IMR-90 (cell line): Measurements from ENCODE around the gene FA2H. TPM values are rescaled to one million over a fixed set of nuclear protein-coding genes. Genes with fewer than 3 reads are reported as not detected.

ENCODE experiments used
- ATAC-seq: fragments of 200-7000 bp; cut with Tn5 transposase; 2 replicates; pipeline ENCODE4 v1.9.1; 2020; ENCODE audit warnings: low read depth, mild to moderate bottlenecking, moderate library complexity
- BruUV-seq: library from RNA; stranded (reverse); fragments of 400-500 nt; replicated peaks from 2 replicates; lab custom pipeline; 2021; lab: Mats Ljungman, UMichigan
- CTCF ChIA-PET: fragments of 300-600 bp; formaldehyde crosslinking; extraction: SDS; loops from one replicate; lab custom pipeline; 2021; ENCODE audit warnings: antibody characterized with exemption; lab: Yijun Ruan, JAX
- POLR2A ChIA-PET: fragments of 300-600 bp; sonication (Branson Sonifier 250); formaldehyde crosslinking; loops from one replicate; lab custom pipeline; 2022; ENCODE audit warnings: antibody characterized with exemption; ENCODE audit not compliant: unreplicated experiment; lab: Charles Lee
- DNase-seq: peaks from one replicate; pipeline ENCODE4 v3.0.0; 2013
- H2AFZ ChIP-seq: replicated peaks from 2 replicates; pipeline ENCODE3; 2013; ENCODE audit warnings: low read length, mild to moderate bottlenecking; ENCODE audit not compliant: poor library complexity
- H2AK5ac ChIP-seq: 2 replicates; pipeline ENCODE4 v1.6.1; 2013; ENCODE audit warnings: low read depth, low read length, inconsistent platforms
- H2AK9ac ChIP-seq: replicated peaks from 2 replicates; pipeline ENCODE3; 2013; ENCODE audit warnings: mild to moderate bottlenecking, low read depth, low read length, moderate library complexity; ENCODE audit not compliant: poor library complexity
- H2BK120ac ChIP-seq: 2 replicates; pipeline ENCODE4 v1.6.1; 2013; ENCODE audit warnings: low read depth, low read length, inconsistent platforms
- H2BK15ac ChIP-seq: 3 replicates; pipeline ENCODE4 v1.6.1; 2013; ENCODE audit warnings: low read depth, low read length, inconsistent platforms
- H2BK20ac ChIP-seq: 2 replicates; pipeline ENCODE4 v1.6.1; 2013; ENCODE audit warnings: low read depth, mild to moderate bottlenecking, inconsistent platforms, low read length, moderate library complexity
- H2BK5ac ChIP-seq: 2 replicates; pipeline ENCODE4 v1.6.1; 2013; ENCODE audit warnings: mild to moderate bottlenecking, low read depth, low read length, inconsistent platforms; ENCODE audit not compliant: poor library complexity, severe bottlenecking
- H3K14ac ChIP-seq: replicated peaks from 2 replicates; pipeline ENCODE4 v1.6.1; 2013; ENCODE audit warnings: low read depth, low read length, inconsistent platforms
- H3K18ac ChIP-seq: 2 replicates; pipeline ENCODE4 v1.6.1; 2013; ENCODE audit warnings: low read depth, low read length, control low read depth
- H3K23ac ChIP-seq: 2 replicates; pipeline ENCODE4 v1.6.1; 2013; ENCODE audit warnings: low read depth, low read length, inconsistent platforms
- H3K27ac ChIP-seq: 2 replicates; pipeline ENCODE4 v1.5.1; 2013; ENCODE audit warnings: mild to moderate bottlenecking, control low read depth, low read length; ENCODE audit not compliant: insufficient read depth
- H3K27me3 ChIP-seq: 2 replicates; pipeline ENCODE4 v1.6.1; 2013; ENCODE audit warnings: low read length; ENCODE audit not compliant: control insufficient read depth, insufficient read depth
- H3K36me3 ChIP-seq: 2 replicates; pipeline ENCODE4 v1.6.1; 2013; ENCODE audit warnings: low read length, mixed read lengths; ENCODE audit not compliant: control insufficient read depth, insufficient read depth
- H3K4ac ChIP-seq: 2 replicates; pipeline ENCODE4 v1.6.1; 2013; ENCODE audit warnings: low read depth, low read length, inconsistent platforms
- H3K4me1 ChIP-seq: 2 replicates; pipeline ENCODE4 v1.6.1; 2013; ENCODE audit warnings: low read length, mixed read lengths; ENCODE audit not compliant: control insufficient read depth, insufficient read depth
- H3K4me2 ChIP-seq: 2 replicates; pipeline ENCODE4 v1.6.1; 2013; ENCODE audit warnings: low read depth, mild to moderate bottlenecking, control low read depth, low read length, moderate library complexity
- H3K4me3 ChIP-seq: 2 replicates; pipeline ENCODE4 v1.5.1; 2013; ENCODE audit warnings: low read depth, mild to moderate bottlenecking, control low read depth, low read length, moderate library complexity; ENCODE audit not compliant: insufficient read depth
- H3K56ac ChIP-seq: 2 replicates; pipeline ENCODE4 v1.6.1; 2013; ENCODE audit warnings: low read length, inconsistent platforms; ENCODE audit not compliant: insufficient read depth; ENCODE audit errors: extremely low read depth
- H3K79me1 ChIP-seq, 2 experiments: 2 replicates each; pipeline ENCODE4 v1.6.1; 2013; ENCODE audit warnings: low read length in 2 of 2, inconsistent platforms in 1 of 2, low read depth in 1 of 2
- H3K9ac ChIP-seq: 2 replicates; pipeline ENCODE4 v1.6.1; 2013; ENCODE audit warnings: low read depth, low read length, control low read depth
- H3K9me1 ChIP-seq: 2 replicates; pipeline ENCODE4 v1.6.1; 2013; ENCODE audit warnings: low read length, inconsistent platforms; ENCODE audit not compliant: insufficient read depth
- H3K9me3 ChIP-seq: 2 replicates; pipeline ENCODE4 v1.6.1; 2013; ENCODE audit warnings: low read length; ENCODE audit not compliant: control insufficient read depth, insufficient read depth
- H4K20me1 ChIP-seq: 2 replicates; pipeline ENCODE4 v1.6.1; 2013; ENCODE audit warnings: low read length, inconsistent platforms; ENCODE audit not compliant: insufficient read depth
- H4K5ac ChIP-seq: 2 replicates; pipeline ENCODE4 v1.6.1; 2013; ENCODE audit warnings: mild to moderate bottlenecking, low read depth, low read length, control low read depth
- H4K8ac ChIP-seq, 2 experiments: 2 replicates each; pipeline ENCODE4 v1.6.1; 2013; ENCODE audit warnings: low read depth in 2 of 2, low read length in 2 of 2, control low read depth in 1 of 2, inconsistent platforms in 1 of 2
- H4K91ac ChIP-seq: 2 replicates; pipeline ENCODE4 v1.6.1; 2013; ENCODE audit warnings: low read depth, low read length, inconsistent platforms; ENCODE audit not compliant: insufficient read depth
- CEBPB ChIP-seq: IDR thresholded peaks from 2 replicates; pipeline ENCODE4 v1.6.1; 2012; ENCODE audit warnings: low read depth, low read length, improper control_type of control experiment
- CHD1 ChIP-seq: IDR thresholded peaks from 2 replicates; pipeline ENCODE4 v1.6.1; 2012; ENCODE audit warnings: low read depth, low read length, improper control_type of control experiment
- CTCF ChIP-seq: conservative IDR thresholded peaks from 2 replicates; pipeline ENCODE4 v1.5.1; 2012; ENCODE audit warnings: mild to moderate bottlenecking, low read depth, low read length, improper control_type of control experiment
- ELK1 ChIP-seq: fragments of 150-350 bp; IDR thresholded peaks from 2 replicates; pipeline ENCODE4 v1.6.1; 2016; ENCODE audit warnings: low read depth, mild to moderate bottlenecking, low read length, moderate library complexity, borderline replicate concordance
- FOS ChIP-seq: fragments of 150-350 bp; IDR thresholded peaks from 2 replicates; pipeline ENCODE4 v1.6.1; 2016; ENCODE audit warnings: low read depth, low read length
- MAFK ChIP-seq: IDR thresholded peaks from 2 replicates; pipeline ENCODE4 v1.6.1; 2012; ENCODE audit warnings: low read depth, low read length, improper control_type of control experiment
- MAZ ChIP-seq: IDR thresholded peaks from 2 replicates; pipeline ENCODE4 v1.6.1; 2012; ENCODE audit warnings: low read depth, mild to moderate bottlenecking, low read length, improper control_type of control experiment, moderate library complexity, borderline replicate concordance
- MXI1 ChIP-seq: IDR thresholded peaks from 2 replicates; pipeline ENCODE4 v1.6.1; 2012; ENCODE audit warnings: low read depth, mild to moderate bottlenecking, low read length, moderate library complexity, borderline replicate concordance
- POLR2A ChIP-seq: IDR thresholded peaks from 2 replicates; pipeline ENCODE4 v1.6.1; 2012; ENCODE audit warnings: mild to moderate bottlenecking, low read depth, low read length
- RAD21 ChIP-seq: IDR thresholded peaks from 2 replicates; pipeline ENCODE4 v1.6.1; 2012; ENCODE audit warnings: low read length, improper control_type of control experiment
- RCOR1 ChIP-seq: IDR thresholded peaks from 2 replicates; pipeline ENCODE4 v1.6.1; 2012; ENCODE audit warnings: mild to moderate bottlenecking, low read length, improper control_type of control experiment; ENCODE audit not compliant: insufficient replicate concordance
- RFX5 ChIP-seq: IDR thresholded peaks from 2 replicates; pipeline ENCODE4 v1.8.0; 2012; ENCODE audit warnings: low read depth, mild to moderate bottlenecking, low read length, moderate library complexity
- SMC3 ChIP-seq: fragments of 150-350 bp; IDR thresholded peaks from 2 replicates; pipeline ENCODE4 v1.6.1; 2016; ENCODE audit warnings: low read depth, mild to moderate bottlenecking, antibody characterized with exemption, low read length, moderate library complexity
- USF2 ChIP-seq: fragments of 150-350 bp; IDR thresholded peaks from 2 replicates; pipeline ENCODE4 v1.6.1; 2017; ENCODE audit warnings: mild to moderate bottlenecking, antibody characterized with exemption, low read length, low read depth
- WGBS, 2 experiments: methylation state at CpG; one replicate each; pipeline versions ENCODE4 v1.1.5 to v1.1.7; 2013; ENCODE audit warnings: missing lambda C conversion rate in 2 of 2; ENCODE audit not compliant: insufficient read length in 1 of 2; ENCODE audit errors: extremely low coverage in 2 of 2; 5-methylcytosine and 5-hydroxymethylcytosine counted together
- dilution Hi-C: fragments of 300-500 bp; cut with HindIII; formaldehyde crosslinking; loops from one replicate; pipeline ENCODE4 v1.14.3; 2018; ENCODE audit warnings: low sequenced_read_pairs; ENCODE audit not compliant: unreplicated experiment
- in situ Hi-C: fragments of 300-500 bp; cut with MboI; formaldehyde crosslinking; loops from 3 replicates; pipeline ENCODE4 v1.14.3; 2019; ENCODE audit warnings: low sequenced_read_pairs, inconsistent platforms, mixed read lengths
- intact Hi-C: fragments of 100-400 bp; cut with micrococcal nuclease; formaldehyde crosslinking; loops from 2 replicates; pipeline ENCODE4 v1.10.0; 2022
- polyA plus RNA-seq, 3 experiments: library from polyadenylated mRNA; depleted of rRNA; stranded (reverse); fragments of >200 nt; gene quantifications; 2 replicates each; pipeline ENCODE4 v1.2.3, GENCODE V29; 2012; ENCODE audit warnings: low replicate concordance in 1 of 3
- total RNA-seq: library from RNA; depleted of rRNA; stranded (reverse); fragments of >200 nt; gene quantifications from 2 replicates; pipeline ENCODE4 v1.2.3, GENCODE V29; 2012

The FA2H gene
- total and polyA plus RNA-seq, 2 of the 4 experiments (the other 2 are of a cell fraction): not detected

GRCh38 chr16:74725651-74726455 is 48.8 kb downstream of the FA2H start:
- DNase-seq: no peak
- H3K4me1 ChIP-seq: peaks cover 12% of the 10 kb centered on the region
- no CpG with 5 or more reads among the region's 12 CpGs for WGBS, 2 experiments
- H3K4me2 ChIP-seq: no peak overlapping the region
- no peak overlapping the region for H2AFZ ChIP-seq
- H3K23ac ChIP-seq: no peak overlapping the region
- ChIA-PET CTCF (interaction anchor here (1.4 to 3.5 kb wide), 5 partner anchors 9 to 137 kb away, joined by 4 to 14 read pairs (median 8); no protein-coding TSS in a partner anchor), POLR2A (no interaction called here)
- H4K20me1 ChIP-seq: no peaks in the 10 kb centered on the region
- H2BK120ac ChIP-seq: no peak overlapping the region; the same call in 1 of the 2 replicates
- dilution Hi-C loops (no loop called here), intact Hi-C loops (no loop called here), in situ Hi-C loops (no loop called here)
- no peaks in the 10 kb centered on the region for H3K36me3 ChIP-seq
- no peak overlapping the region for H3K9ac ChIP-seq
- H2BK5ac ChIP-seq: no peak overlapping the region
- peak overlapping the region; percentile 21; the same call in 1 of the 2 replicates for H2AK5ac ChIP-seq
- no peak overlapping the region for H4K5ac ChIP-seq
- H3K79me1 ChIP-seq: no peaks in the 10 kb centered on the region
- H3K4ac ChIP-seq: no peak overlapping the region; the same call in 1 of the 2 replicates
- H3K56ac ChIP-seq: no peak overlapping the region
- H3K27ac ChIP-seq: no peak overlapping the region
- no peaks in the 10 kb centered on the region; the same call in 1 of the 2 replicates for H3K27me3 ChIP-seq
- ATAC-seq: no peak
- H3K9me3 ChIP-seq: peaks cover 4% of the 10 kb centered on the region; the same call in 1 of the 2 replicates
- no peak overlapping the region for H3K14ac ChIP-seq
- H4K8ac ChIP-seq: no peak overlapping the region; a peak in 1 of 4 replicates
- no peak overlapping the region for H2AK9ac ChIP-seq
- BruUV-seq: no TSS peak
- H3K18ac ChIP-seq: no peak overlapping the region
- H3K4me3 ChIP-seq: no peak overlapping the region
- H2BK15ac ChIP-seq: no peak overlapping the region; the same call in 2 of the 3 replicates
- H2BK20ac ChIP-seq: no peak overlapping the region
- no peaks in the 10 kb centered on the region; the same call in 1 of the 2 replicates for H3K9me1 ChIP-seq
- no peak overlapping the region for H4K91ac ChIP-seq
- TF ChIP-seq RFX5 (no peak), SMC3 (no peak), USF2 (no peak), POLR2A (no peak), FOS (no peak), MAZ (no peak), RCOR1 (no peak), MXI1 (no peak), RAD21 (no peak), MAFK (no peak), ELK1 (no peak), CTCF (no peak), CEBPB (no peak), CHD1 (no peak)
